ENCODE results near the gene VAMP4.
A peak's percentile ranks its signal among the peaks of the same experiment; 100 is the strongest.

Gene VAMP4

DNA sequence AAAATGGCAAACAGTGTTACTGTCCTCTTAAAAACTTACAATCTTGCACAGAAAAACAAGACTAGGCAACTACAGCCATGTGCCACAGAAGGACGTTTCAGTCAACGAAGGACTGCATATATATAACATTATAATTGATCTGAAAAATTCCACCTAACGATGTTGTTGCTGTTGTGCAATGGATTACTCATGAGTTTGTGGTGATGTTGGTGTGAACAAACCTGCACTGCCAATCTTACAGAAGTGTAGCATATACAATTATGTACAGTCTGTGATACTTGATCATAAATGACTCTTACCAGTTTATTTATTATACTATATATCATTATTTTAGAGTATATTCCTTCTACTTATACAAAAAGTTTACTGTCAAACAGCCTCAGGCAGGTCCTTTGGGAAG lies 6.8 kb upstream of the VAMP4 start:
- H3K36me3 ChIP-seq (ENCODE audit: control insufficient read depth in 1 of 2, insufficient read depth in 2 of 2, low read length in 2 of 2) = no peaks in the 10 kb centered on the region
- H3K27me3 ChIP-seq (ENCODE audit: low read depth, low read length) = no peaks in the 10 kb centered on the region
- no peak overlapping the region for H3K27ac ChIP-seq (ENCODE audit: low read length)
- peaks cover 2 to 3% of the 10 kb centered on the region in 2 donors for H3K4me1 ChIP-seq (ENCODE audit: control insufficient read depth in 1 of 2, insufficient read depth in 2 of 2, low read length in 2 of 2)
- no peak overlapping the region for H3K4me3 ChIP-seq (ENCODE audit: low read depth in 1 of 2, low read length in 2 of 2)
- no peaks in the 10 kb centered on the region for H3K9me3 ChIP-seq (ENCODE audit: control insufficient read depth in 1 of 2, low read length in 2 of 2)

GRCh38 chr1:171744986-171745385 lies 3.1 kb upstream of the VAMP4 start:
- no peak overlapping the region for H3K4me3 ChIP-seq (ENCODE audit: low read depth in 1 of 2, low read length in 2 of 2)
- H3K27me3 ChIP-seq (ENCODE audit: low read depth, low read length) = no peaks in the 10 kb centered on the region
- no peaks in the 10 kb centered on the region for H3K9me3 ChIP-seq (ENCODE audit: control insufficient read depth in 1 of 2, low read length in 2 of 2)
- peaks cover 15 to 16% of the 10 kb centered on the region in 2 donors for H3K4me1 ChIP-seq (ENCODE audit: control insufficient read depth in 1 of 2, insufficient read depth in 2 of 2, low read length in 2 of 2)
- H3K27ac ChIP-seq (ENCODE audit: low read length) = no peak overlapping the region
- H3K36me3 ChIP-seq (ENCODE audit: control insufficient read depth in 1 of 2, insufficient read depth in 2 of 2, low read length in 2 of 2) = peaks cover 0 to 10% of the 10 kb centered on the region in 2 donors

GRCh38 chr1:171743081-171743870 lies 1.4 kb upstream of the VAMP4 start:
- Histone ChIP-seq H3K4me1 (ENCODE audit: control insufficient read depth in 1 of 2, insufficient read depth in 2 of 2, low read length in 2 of 2) (peaks cover 15 to 23% of the 10 kb centered on the region in 2 donors), H3K4me3 (ENCODE audit: low read depth in 1 of 2, low read length in 2 of 2) (peak overlapping the region; percentile 97), H3K27ac (ENCODE audit: low read length) (peak overlapping the region; percentile 100), H3K27me3 (ENCODE audit: low read depth, low read length) (no peaks in the 10 kb centered on the region), H3K36me3 (ENCODE audit: control insufficient read depth in 1 of 2, insufficient read depth in 2 of 2, low read length in 2 of 2) (peaks cover 0 to 10% of the 10 kb centered on the region in 2 donors), H3K9me3 (ENCODE audit: control insufficient read depth in 1 of 2, low read length in 2 of 2) (no peaks in the 10 kb centered on the region)

DNA sequence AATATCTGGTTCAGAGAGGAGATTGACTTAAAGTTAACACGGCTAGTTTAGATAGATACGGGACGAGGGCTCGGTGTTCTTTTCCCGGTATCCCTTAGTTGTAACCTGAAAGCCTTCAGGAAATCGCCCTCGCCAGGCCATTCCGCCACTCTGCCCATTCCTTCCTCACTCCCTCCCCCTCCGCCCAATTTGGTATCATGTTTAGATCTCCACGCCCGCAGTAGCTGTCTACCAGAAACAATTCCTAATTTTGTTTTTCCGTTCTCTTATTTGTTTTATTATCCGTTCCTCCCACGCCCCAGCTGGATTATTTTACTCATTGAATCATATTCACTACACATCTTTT lies 685 bp upstream of the VAMP4 start:
- H3K36me3 ChIP-seq (ENCODE audit: control insufficient read depth in 1 of 2, insufficient read depth in 2 of 2, low read length in 2 of 2) = peaks cover 2 to 10% of the 10 kb centered on the region in 2 donors
- H3K27me3 ChIP-seq (ENCODE audit: low read depth, low read length) = no peaks in the 10 kb centered on the region
- H3K4me3 ChIP-seq (ENCODE audit: low read depth in 1 of 2, low read length in 2 of 2) = peak overlapping the region; percentile 97
- no peaks in the 10 kb centered on the region for H3K9me3 ChIP-seq (ENCODE audit: control insufficient read depth in 1 of 2, low read length in 2 of 2)
- peak overlapping the region; percentile 100 for H3K27ac ChIP-seq (ENCODE audit: low read length)
- H3K4me1 ChIP-seq (ENCODE audit: control insufficient read depth in 1 of 2, insufficient read depth in 2 of 2, low read length in 2 of 2) = peaks cover 15 to 23% of the 10 kb centered on the region in 2 donors

DNA sequence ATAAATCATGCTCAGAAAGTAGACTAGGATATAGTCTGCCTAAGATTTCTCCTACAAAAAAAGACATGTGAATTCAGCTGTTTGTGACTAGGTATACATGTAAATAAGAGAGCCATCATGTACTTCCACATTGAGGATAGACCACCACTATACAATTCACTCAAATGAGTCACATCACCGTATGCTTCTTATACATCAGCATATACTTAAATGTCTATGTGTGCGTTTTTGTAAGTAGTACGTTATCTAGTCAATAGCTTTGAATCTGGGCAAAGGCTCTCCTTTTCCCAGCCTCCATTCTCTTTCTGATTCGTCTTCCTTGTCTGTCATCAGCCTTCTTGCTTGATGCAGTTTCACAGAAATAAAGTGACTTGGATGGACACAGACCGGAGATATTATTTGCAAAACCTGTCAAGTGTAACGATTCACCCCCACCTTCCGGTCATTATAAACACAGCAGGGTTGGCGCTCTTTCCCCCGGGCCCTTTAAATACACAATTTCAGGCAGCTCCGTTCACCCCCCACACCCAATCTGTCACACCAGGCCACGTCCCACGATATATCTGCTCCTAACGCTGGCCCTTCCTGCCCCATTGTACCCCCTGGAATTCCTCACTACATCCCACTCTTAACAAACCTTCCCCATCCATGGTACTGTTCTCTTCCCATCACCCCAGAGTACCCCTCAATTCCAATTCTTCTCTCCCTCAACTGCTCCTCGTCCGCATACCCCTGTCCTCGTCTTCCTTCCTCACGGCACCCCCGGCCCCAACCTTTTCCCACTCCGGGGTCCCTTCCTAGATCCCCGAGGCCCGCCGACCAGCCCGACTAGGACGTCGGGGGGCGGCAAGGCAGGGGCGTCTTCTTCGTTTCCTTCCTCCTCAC lies 636 bp downstream of the VAMP4 start:
- Histone ChIP-seq H3K36me3 (ENCODE audit: control insufficient read depth in 1 of 2, insufficient read depth in 2 of 2, low read length in 2 of 2) (peaks cover 10 to 19% of the 10 kb centered on the region in 2 donors), H3K4me1 (ENCODE audit: control insufficient read depth in 1 of 2, insufficient read depth in 2 of 2, low read length in 2 of 2) (peaks cover 15 to 23% of the 10 kb centered on the region in 2 donors), H3K9me3 (ENCODE audit: control insufficient read depth in 1 of 2, low read length in 2 of 2) (no peaks in the 10 kb centered on the region), H3K27me3 (ENCODE audit: low read depth, low read length) (no peaks in the 10 kb centered on the region), H3K4me3 (ENCODE audit: low read depth in 1 of 2, low read length in 2 of 2) (peak overlapping the region; percentile 97), H3K27ac (ENCODE audit: low read length) (peak overlapping the region; percentile 100)

DNA sequence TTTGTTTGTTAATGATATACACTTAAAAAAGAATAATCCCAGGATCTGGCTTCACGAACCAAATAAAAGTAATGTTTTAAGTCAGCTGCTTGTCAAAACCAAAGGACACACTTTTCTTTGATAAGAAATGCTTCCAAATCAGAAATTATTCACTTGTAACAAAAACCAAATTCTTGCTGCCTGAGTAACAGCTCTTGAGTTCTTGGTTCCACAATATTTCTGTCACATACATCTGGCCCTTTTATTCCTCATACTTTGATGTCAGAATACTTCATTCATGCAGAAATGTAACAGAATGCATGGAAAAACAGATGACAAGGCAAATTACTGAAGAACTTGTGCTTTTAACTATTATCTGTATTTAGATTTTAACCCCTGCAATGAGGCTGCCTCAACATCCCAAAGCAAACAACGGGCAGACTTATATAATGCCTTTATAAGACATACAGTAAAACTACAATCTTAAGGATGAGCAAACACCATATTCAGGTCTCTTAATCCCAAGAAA lies 1.5 kb downstream of the VAMP4 start:
- Histone ChIP-seq H3K27ac (ENCODE audit: low read length) (peak overlapping the region; percentile 100), H3K4me1 (ENCODE audit: control insufficient read depth in 1 of 2, insufficient read depth in 2 of 2, low read length in 2 of 2) (peaks cover 15 to 23% of the 10 kb centered on the region in 2 donors), H3K36me3 (ENCODE audit: control insufficient read depth in 1 of 2, insufficient read depth in 2 of 2, low read length in 2 of 2) (peaks cover 13 to 23% of the 10 kb centered on the region in 2 donors), H3K4me3 (ENCODE audit: low read depth in 1 of 2, low read length in 2 of 2) (peak overlapping the region; percentile 97), H3K27me3 (ENCODE audit: low read depth, low read length) (no peaks in the 10 kb centered on the region), H3K9me3 (ENCODE audit: control insufficient read depth in 1 of 2, low read length in 2 of 2) (no peaks in the 10 kb centered on the region)

DNA sequence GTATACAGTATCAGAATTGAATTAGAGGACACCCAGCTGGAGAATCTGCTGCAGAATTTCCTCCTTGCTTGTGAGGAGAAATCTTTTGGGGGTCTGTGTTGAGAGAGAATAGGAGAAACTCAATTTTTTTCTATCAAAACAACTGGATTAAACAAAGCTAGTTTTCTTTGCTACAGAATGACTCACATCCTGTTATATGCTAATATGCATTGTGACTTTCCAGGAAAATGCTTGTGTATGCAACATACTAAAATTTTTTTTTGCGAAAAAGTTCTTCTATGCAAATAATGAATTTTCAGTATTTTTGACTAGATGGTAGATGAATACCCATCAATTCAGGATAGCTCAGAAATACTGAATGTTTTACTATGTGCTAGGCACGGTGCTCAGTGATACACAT lies 2.2 kb downstream of the VAMP4 start:
- no peak overlapping the region for H3K27ac ChIP-seq (ENCODE audit: low read length)
- H3K27me3 ChIP-seq (ENCODE audit: low read depth, low read length) = no peaks in the 10 kb centered on the region
- no peaks in the 10 kb centered on the region for H3K9me3 ChIP-seq (ENCODE audit: control insufficient read depth in 1 of 2, low read length in 2 of 2)
- peaks cover 15 to 23% of the 10 kb centered on the region in 2 donors for H3K4me1 ChIP-seq (ENCODE audit: control insufficient read depth in 1 of 2, insufficient read depth in 2 of 2, low read length in 2 of 2)
- no peak overlapping the region for H3K4me3 ChIP-seq (ENCODE audit: low read depth in 1 of 2, low read length in 2 of 2)
- H3K36me3 ChIP-seq (ENCODE audit: control insufficient read depth in 1 of 2, insufficient read depth in 2 of 2, low read length in 2 of 2) = peaks cover 15 to 23% of the 10 kb centered on the region in 2 donors

DNA sequence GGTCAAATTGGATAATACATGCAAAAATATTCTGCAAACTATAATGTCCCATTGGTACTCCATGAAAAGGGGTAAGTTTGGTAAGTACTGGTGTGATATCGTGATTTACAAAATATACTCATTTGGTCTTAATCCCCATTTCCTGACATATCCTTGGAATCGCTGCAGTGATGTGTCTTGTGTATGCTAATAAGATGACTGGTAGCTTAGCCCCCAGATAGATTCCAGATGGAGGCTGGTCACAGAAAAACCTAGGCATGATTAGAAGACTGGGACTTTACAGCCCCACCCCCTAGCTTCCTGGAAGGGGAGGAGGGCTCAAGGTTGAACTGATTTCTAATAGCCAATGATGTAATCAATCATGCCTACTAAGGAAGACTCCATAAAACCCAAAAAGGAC lies 3.0 kb downstream of the VAMP4 start:
- Histone ChIP-seq H3K4me1 (ENCODE audit: control insufficient read depth in 1 of 2, insufficient read depth in 2 of 2, low read length in 2 of 2) (peaks cover 14 to 23% of the 10 kb centered on the region in 2 donors), H3K36me3 (ENCODE audit: control insufficient read depth in 1 of 2, insufficient read depth in 2 of 2, low read length in 2 of 2) (peaks cover 15 to 24% of the 10 kb centered on the region in 2 donors), H3K9me3 (ENCODE audit: control insufficient read depth in 1 of 2, low read length in 2 of 2) (no peaks in the 10 kb centered on the region), H3K27ac (ENCODE audit: low read length) (no peak overlapping the region), H3K27me3 (ENCODE audit: low read depth, low read length) (no peaks in the 10 kb centered on the region), H3K4me3 (ENCODE audit: low read depth in 1 of 2, low read length in 2 of 2) (no peak overlapping the region)

- H3K9me3 ChIP-seq (ENCODE audit: control insufficient read depth in 1 of 2, low read length in 2 of 2) = no peaks in the 10 kb centered on the region
- no peak overlapping the region for H3K27ac ChIP-seq (ENCODE audit: low read length)
- H3K27me3 ChIP-seq (ENCODE audit: low read depth, low read length) = no peaks in the 10 kb centered on the region
- peaks cover 8 to 19% of the 10 kb centered on the region in 2 donors for H3K4me1 ChIP-seq (ENCODE audit: control insufficient read depth in 1 of 2, insufficient read depth in 2 of 2, low read length in 2 of 2)
- H3K4me3 ChIP-seq (ENCODE audit: low read depth in 1 of 2, low read length in 2 of 2) = no peak overlapping the region
- H3K36me3 ChIP-seq (ENCODE audit: control insufficient read depth in 1 of 2, insufficient read depth in 2 of 2, low read length in 2 of 2) = peaks cover 15 to 19% of the 10 kb centered on the region in 2 donors
These were observed 5.7 kb downstream of the VAMP4 start for GRCh38 chr1:171736196-171736595.

GRCh38 chr1:171730052-171730451 lies 11.8 kb downstream of the VAMP4 start:
- Histone ChIP-seq H3K4me1 (ENCODE audit: control insufficient read depth in 1 of 2, insufficient read depth in 2 of 2, low read length in 2 of 2) (peaks cover 0 to 3% of the 10 kb centered on the region in 2 donors), H3K36me3 (ENCODE audit: control insufficient read depth in 1 of 2, insufficient read depth in 2 of 2, low read length in 2 of 2) (peaks cover 0 to 18% of the 10 kb centered on the region in 2 donors), H3K4me3 (ENCODE audit: low read depth in 1 of 2, low read length in 2 of 2) (no peak overlapping the region), H3K27ac (ENCODE audit: low read length) (no peak overlapping the region), H3K27me3 (ENCODE audit: low read depth, low read length) (no peaks in the 10 kb centered on the region), H3K9me3 (ENCODE audit: control insufficient read depth in 1 of 2, low read length in 2 of 2) (no peaks in the 10 kb centered on the region)

- Histone ChIP-seq H3K27ac (ENCODE audit: low read length) (no peak overlapping the region), H3K4me1 (ENCODE audit: control insufficient read depth in 1 of 2, insufficient read depth in 2 of 2, low read length in 2 of 2) (peaks cover 0 to 3% of the 10 kb centered on the region in 2 donors), H3K4me3 (ENCODE audit: low read depth in 1 of 2, low read length in 2 of 2) (no peak overlapping the region), H3K27me3 (ENCODE audit: low read depth, low read length) (no peaks in the 10 kb centered on the region), H3K36me3 (ENCODE audit: control insufficient read depth in 1 of 2, insufficient read depth in 2 of 2, low read length in 2 of 2) (peaks cover 0 to 19% of the 10 kb centered on the region in 2 donors), H3K9me3 (ENCODE audit: control insufficient read depth in 1 of 2, low read length in 2 of 2) (peaks cover 0 to 6% of the 10 kb centered on the region in 2 donors)
These were observed 14.1 kb downstream of the VAMP4 start for GRCh38 chr1:171727778-171728177.

Measured in muscle layer of duodenum (tissue), 2 donors.